MM.1S (cell line): ENCODE results near the gene DCST2.

Source experiments
- DNase-seq: peaks from one replicate; pipeline ENCODE4 v3.0.0-alpha.2; 2015
- H2AFZ ChIP-seq: fragments of 300-600 bp; sonication (generic); 2 replicates; pipeline ENCODE4 v1.6.0; 2016; ENCODE audit warnings: antibody characterized with exemption, low read length
- H3F3A ChIP-seq: fragments of 300-600 bp; sonication (generic); 2 replicates; pipeline ENCODE4 v1.6.1; 2016; ENCODE audit warnings: mild to moderate bottlenecking, antibody characterized with exemption, low read length, moderate library complexity, mixed read lengths; ENCODE audit not compliant: insufficient read depth
- H3K27ac ChIP-seq: fragments of 300-600 bp; sonication (generic); 2 replicates; pipeline ENCODE4 v1.5.1; 2016; ENCODE audit warnings: mild to moderate bottlenecking, low read length
- H3K27me3 ChIP-seq: fragments of 300-600 bp; sonication (generic); replicated peaks from 2 replicates; pipeline ENCODE4 v1.6.0; 2016; ENCODE audit warnings: low read length; ENCODE audit not compliant: insufficient read depth
- H3K36me3 ChIP-seq: fragments of 300-600 bp; sonication (generic); replicated peaks from 2 replicates; pipeline ENCODE4 v1.6.1; 2016; ENCODE audit warnings: mild to moderate bottlenecking, low read length, mixed read lengths; ENCODE audit not compliant: insufficient read depth
- H3K4me1 ChIP-seq: fragments of 300-600 bp; sonication (generic); 2 replicates; pipeline ENCODE4 v1.6.1; 2016; ENCODE audit warnings: low read length, mixed read lengths
- H3K4me2 ChIP-seq: fragments of 300-600 bp; sonication (generic); 2 replicates; pipeline ENCODE4 v1.6.0; 2016; ENCODE audit warnings: low read depth, low read length
- H3K4me3 ChIP-seq: fragments of 300-600 bp; sonication (generic); 2 replicates; pipeline ENCODE4 v1.5.1; 2016; ENCODE audit warnings: low read length, mixed read lengths
- H3K79me2 ChIP-seq: fragments of 300-600 bp; sonication (generic); 2 replicates; pipeline ENCODE4 v1.6.1; 2016; ENCODE audit warnings: mixed run types, low read length, mixed read lengths
- H3K9ac ChIP-seq: fragments of 300-600 bp; sonication (generic); 2 replicates; pipeline ENCODE4 v1.6.1; 2016; ENCODE audit warnings: low read length, mixed read lengths
- H3K9me2 ChIP-seq: fragments of 300-600 bp; sonication (generic); replicated peaks from 2 replicates; pipeline ENCODE4 v1.6.1; 2016; ENCODE audit warnings: mild to moderate bottlenecking, low read length, mixed read lengths; ENCODE audit not compliant: insufficient read depth
- H3K9me3 ChIP-seq: fragments of 300-600 bp; sonication (generic); replicated peaks from 2 replicates; pipeline ENCODE4 v1.6.1; 2016; ENCODE audit warnings: mild to moderate bottlenecking, low read length, mixed read lengths; ENCODE audit not compliant: insufficient read depth
- H4K20me1 ChIP-seq: fragments of 300-600 bp; sonication (generic); 2 replicates; pipeline ENCODE4 v1.6.1; 2016; ENCODE audit warnings: mild to moderate bottlenecking, low read length, moderate library complexity, mixed read lengths; ENCODE audit not compliant: insufficient read depth
- CTCF ChIP-seq: fragments of 300-600 bp; sonication (generic); IDR thresholded peaks from 2 replicates; pipeline ENCODE4 v1.5.1; 2016; ENCODE audit warnings: antibody characterized with exemption, low read length, mixed read lengths
- EZH2 ChIP-seq: fragments of 300-600 bp; sonication (generic); optimal IDR thresholded peaks from 2 replicates; pipeline ENCODE3; 2017; ENCODE audit warnings: low read depth, mild to moderate bottlenecking, antibody characterized with exemption, low read length, mixed read lengths
- EZH2phosphoT487 ChIP-seq: fragments of 300-600 bp; sonication (generic); IDR thresholded peaks from 2 replicates; pipeline ENCODE4 v1.6.1; 2018; ENCODE audit warnings: antibody characterized with exemption, low read length

DCST2 gene

GRCh38 chr1:155022136-155022926 lies 11.2 kb downstream of the DCST2 start:
- no peaks in the 10 kb centered on the region for H3K27me3 ChIP-seq
- H3F3A ChIP-seq: peaks cover 9% of the 10 kb centered on the region; the same call in 1 of the 2 replicates
- H3K9ac ChIP-seq: no peak overlapping the region

GRCh38 chr1:155019377-155020245 lies 14.0 kb downstream of the DCST2 start:
- Histone ChIP-seq H3K9ac (no peak overlapping the region), H3K79me2 (no peaks in the 10 kb centered on the region), H2AFZ (no peak overlapping the region), H3K9me2 (no peaks in the 10 kb centered on the region), H3K27me3 (no peaks in the 10 kb centered on the region), H3K9me3 (no peaks in the 10 kb centered on the region), H3K27ac (no peak overlapping the region), H3K4me3 (no peak overlapping the region), H3K4me2 (no peak overlapping the region), H3K4me1 (peaks cover 30% of the 10 kb centered on the region), H3K36me3 (no peaks in the 10 kb centered on the region; the same call in 1 of the 2 replicates), H3F3A (peaks cover 29% of the 10 kb centered on the region), H4K20me1 (no peaks in the 10 kb centered on the region)
- DNase-seq: no peak
- TF ChIP-seq EZH2 (no peak), CTCF (no peak)

More at GRCh38 chr1:155022136-155022926, 11.2 kb downstream of the DCST2 start:
- Histone ChIP-seq H3K4me1 (peaks cover 7% of the 10 kb centered on the region), H2AFZ (no peak overlapping the region), H4K20me1 (no peaks in the 10 kb centered on the region), H3K9me3 (no peaks in the 10 kb centered on the region), H3K27ac (no peak overlapping the region), H3K79me2 (no peaks in the 10 kb centered on the region), H3K36me3 (no peaks in the 10 kb centered on the region), H3K4me3 (no peak overlapping the region), H3K4me2 (no peak overlapping the region), H3K9me2 (no peaks in the 10 kb centered on the region)
- TF ChIP-seq EZH2phosphoT487 (no peak), EZH2 (no peak), CTCF (no peak)
- DNase-seq: no peak

- H3K9me3 ChIP-seq: no peaks in the 10 kb centered on the region
- no peaks in the 10 kb centered on the region for H4K20me1 ChIP-seq
- no peak overlapping the region for H3K4me2 ChIP-seq
- no peaks in the 10 kb centered on the region for H3K9me2 ChIP-seq
- TF ChIP-seq EZH2: no peak
- no peak for TF ChIP-seq CTCF
- no peak for TF ChIP-seq EZH2phosphoT487
- H3K27ac ChIP-seq: no peak overlapping the region
- no peak overlapping the region for H3K4me3 ChIP-seq
- no peaks in the 10 kb centered on the region for H3K27me3 ChIP-seq
- H2AFZ ChIP-seq: no peak overlapping the region
- no peaks in the 10 kb centered on the region for H3K79me2 ChIP-seq
- DNase-seq: no peak
- no peak overlapping the region for H3K9ac ChIP-seq
- no peaks in the 10 kb centered on the region; the same call in 1 of the 2 replicates for H3K36me3 ChIP-seq
- peaks cover 30% of the 10 kb centered on the region for H3K4me1 ChIP-seq
- H3F3A ChIP-seq: peaks cover 37% of the 10 kb centered on the region
These were observed 14.8 kb downstream of the DCST2 start for GRCh38 chr1:155018617-155019348.
